ENCODE measurements around the gene FBLN2. TPM values are rescaled to one million over a fixed set of nuclear protein-coding genes. Genes with fewer than 3 reads are reported as not detected.

FBLN2 gene
- total RNA-seq, 4 donors from 2014 or later: 25.3 to 93.8 (median 47.6) TPM

DNA sequence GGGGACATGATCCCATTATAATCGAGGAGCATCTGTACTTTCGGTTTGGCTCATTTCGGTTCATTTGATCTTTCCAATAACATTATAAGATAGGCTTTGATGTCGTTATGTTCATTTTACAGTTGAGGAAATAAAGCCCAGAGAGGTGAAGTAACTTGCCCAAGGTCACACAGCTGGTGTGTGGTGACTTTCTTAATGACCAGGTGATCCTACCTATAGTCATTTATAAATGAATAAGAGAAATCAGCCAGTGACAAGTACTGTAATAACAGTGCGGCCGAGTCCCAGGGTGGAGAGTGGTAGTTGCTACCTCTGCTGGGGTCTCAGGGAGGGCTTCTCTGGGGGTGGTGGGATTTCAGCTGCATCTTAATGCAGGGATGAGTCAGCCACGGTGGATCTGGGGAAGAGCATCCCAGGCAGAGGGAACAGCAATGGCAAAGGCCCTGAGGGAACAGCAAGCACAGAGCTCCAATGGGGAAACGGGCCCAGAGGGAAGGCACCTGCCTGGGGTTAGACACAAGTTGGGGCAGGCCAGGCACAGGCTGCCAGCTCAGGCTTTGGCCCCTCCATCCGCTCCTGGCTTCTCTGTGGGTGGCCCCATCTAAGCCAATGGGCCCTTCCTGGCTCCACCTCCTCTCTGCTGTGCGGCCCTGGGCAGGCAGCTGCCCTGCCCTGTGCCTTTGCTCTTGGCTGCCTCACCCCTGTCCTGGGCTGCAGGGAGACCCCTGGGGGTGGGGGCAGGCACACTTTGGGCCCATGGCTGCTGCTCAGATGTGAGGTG is 1.1 kb upstream of the FBLN2 start:
- H3K36me3 ChIP-seq: no peaks in the 10 kb centered on the region
- no peaks in the 10 kb centered on the region for H3K9me3 ChIP-seq
- no peak for DNase-seq (ENCODE audit: low spot score in 2 of 2)
- peaks cover 66% of the 10 kb centered on the region for H3K4me1 ChIP-seq
- 80% methylated on average over 8 of the region's 10 CpGs for WGBS
- H3K27me3 ChIP-seq: peaks cover 7% of the 10 kb centered on the region
- no peak overlapping the region for H3K4me3 ChIP-seq
- TF ChIP-seq EP300 (IDR thresholded peaks at IDR 0.05): no peak
- no peak for TF ChIP-seq POLR2AphosphoS5 (IDR thresholded peaks at IDR 0.05)
- TF ChIP-seq, protein P1, sequence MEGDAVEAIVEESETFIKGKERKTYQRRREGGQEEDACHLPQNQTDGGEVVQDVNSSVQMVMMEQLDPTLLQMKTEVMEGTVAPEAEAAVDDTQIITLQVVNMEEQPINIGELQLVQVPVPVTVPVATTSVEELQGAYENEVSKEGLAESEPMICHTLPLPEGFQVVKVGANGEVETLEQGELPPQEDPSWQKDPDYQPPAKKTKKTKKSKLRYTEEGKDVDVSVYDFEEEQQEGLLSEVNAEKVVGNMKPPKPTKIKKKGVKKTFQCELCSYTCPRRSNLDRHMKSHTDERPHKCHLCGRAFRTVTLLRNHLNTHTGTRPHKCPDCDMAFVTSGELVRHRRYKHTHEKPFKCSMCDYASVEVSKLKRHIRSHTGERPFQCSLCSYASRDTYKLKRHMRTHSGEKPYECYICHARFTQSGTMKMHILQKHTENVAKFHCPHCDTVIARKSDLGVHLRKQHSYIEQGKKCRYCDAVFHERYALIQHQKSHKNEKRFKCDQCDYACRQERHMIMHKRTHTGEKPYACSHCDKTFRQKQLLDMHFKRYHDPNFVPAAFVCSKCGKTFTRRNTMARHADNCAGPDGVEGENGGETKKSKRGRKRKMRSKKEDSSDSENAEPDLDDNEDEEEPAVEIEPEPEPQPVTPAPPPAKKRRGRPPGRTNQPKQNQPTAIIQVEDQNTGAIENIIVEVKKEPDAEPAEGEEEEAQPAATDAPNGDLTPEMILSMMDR (IDR thresholded peaks at IDR 0.05): no peak
- no peak for TF ChIP-seq POLR2A (IDR thresholded peaks at IDR 0.05)
- H3K27ac ChIP-seq: peak overlapping the region; percentile 89

DNA sequence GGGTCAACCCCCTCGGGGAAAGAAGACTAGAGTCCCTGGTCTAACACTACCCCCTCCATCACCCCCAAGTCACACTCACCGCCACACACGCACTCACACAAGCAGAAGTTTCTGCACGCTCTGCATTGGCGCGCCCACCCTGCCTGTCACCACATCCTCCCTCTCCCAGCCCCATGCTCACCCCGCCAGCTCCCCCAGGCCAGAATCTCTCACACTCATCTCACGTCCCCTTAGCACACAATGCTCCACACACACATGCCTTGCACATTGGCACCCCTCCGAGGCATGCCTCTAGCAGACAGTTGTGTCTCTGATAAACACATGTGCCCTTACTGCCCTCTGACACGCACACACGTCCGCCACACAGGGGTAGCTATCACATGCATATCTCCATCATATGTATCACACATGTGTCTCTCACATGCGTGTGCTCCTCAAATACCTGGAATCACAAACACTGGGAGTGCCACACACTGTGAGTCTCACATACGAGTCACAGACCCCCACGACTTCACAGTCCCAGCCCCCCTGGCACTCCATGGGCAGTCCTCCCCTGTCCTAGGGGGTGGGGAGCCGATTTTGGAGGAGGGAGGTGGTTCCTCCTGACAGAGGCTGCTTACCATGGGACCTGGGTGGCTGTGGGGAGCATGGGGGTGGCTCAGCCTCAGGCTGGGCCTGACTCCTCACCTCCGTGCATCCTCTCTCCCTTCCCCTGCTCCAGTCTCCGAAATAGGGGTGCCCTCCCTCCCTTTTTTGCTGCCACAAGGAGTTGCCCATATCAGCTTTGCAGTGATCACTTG is 898 bp downstream of the FBLN2 start:
- no peaks in the 10 kb centered on the region for H3K36me3 ChIP-seq
- H3K9me3 ChIP-seq: no peaks in the 10 kb centered on the region
- TF ChIP-seq POLR2AphosphoS5 (IDR thresholded peaks at IDR 0.05): no peak
- no peak for TF ChIP-seq POLR2A (IDR thresholded peaks at IDR 0.05)
- TF ChIP-seq, protein P1 (IDR thresholded peaks at IDR 0.05): no peak
- no peak for TF ChIP-seq EP300 (IDR thresholded peaks at IDR 0.05)
- peak overlapping the region; percentile 63 for H3K4me3 ChIP-seq
- no peak for DNase-seq (ENCODE audit: low spot score in 2 of 2)
- H3K27me3 ChIP-seq: peaks cover 7% of the 10 kb centered on the region
- peak overlapping the region; percentile 89 for H3K27ac ChIP-seq
- H3K4me1 ChIP-seq: peaks cover 61% of the 10 kb centered on the region
- 49% methylated on average over 18 of the region's 18 CpGs for WGBS

DNA sequence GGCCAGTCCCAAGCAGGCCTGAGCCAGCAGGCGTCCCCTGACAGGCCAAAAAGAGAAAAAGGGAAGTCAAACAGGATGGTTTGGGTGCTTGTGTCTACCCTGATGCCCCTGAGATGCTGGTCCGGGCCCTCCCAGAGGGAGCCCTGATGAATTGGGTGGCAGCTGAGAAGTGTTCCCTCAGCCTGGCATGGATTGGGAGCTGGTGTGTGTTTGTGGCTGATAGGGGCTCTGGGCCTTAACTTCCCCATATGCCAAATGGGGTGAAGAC is 1.4 kb downstream of the FBLN2 start:
- peaks cover 7% of the 10 kb centered on the region for H3K27me3 ChIP-seq

DNA sequence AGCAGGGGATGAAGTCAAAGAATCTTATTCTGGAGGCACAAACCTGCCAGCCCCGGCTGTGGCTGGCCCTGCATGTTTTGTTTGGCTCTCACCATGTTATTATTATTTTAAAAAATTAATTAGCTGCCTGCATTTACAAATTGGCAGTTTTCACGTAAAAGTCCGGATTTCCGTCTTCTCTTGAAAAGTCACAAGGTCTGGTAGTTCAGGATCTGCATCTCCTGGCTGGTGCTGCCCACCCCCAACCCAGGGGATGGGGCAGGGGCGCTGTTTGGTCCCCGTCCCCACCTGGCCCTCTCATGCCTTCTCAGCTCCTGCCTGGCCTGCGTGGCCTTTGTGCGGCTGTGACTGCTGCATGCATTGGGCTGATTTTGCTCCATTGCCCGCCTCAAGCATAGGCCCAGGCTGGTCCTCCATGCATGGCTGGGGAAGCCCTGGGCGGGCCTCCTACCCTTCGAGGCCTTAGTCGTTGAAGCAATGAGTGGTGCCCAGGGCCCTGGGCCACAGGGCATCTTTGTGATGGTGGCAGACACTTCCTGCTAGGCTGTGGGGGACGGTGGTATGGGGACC is 2.0 kb downstream of the FBLN2 start:
- H3K4me1 ChIP-seq: peaks cover 63% of the 10 kb centered on the region

More for the DNA sequence above, 1.4 kb downstream of the FBLN2 start:
- H3K9me3 ChIP-seq: no peaks in the 10 kb centered on the region
- TF ChIP-seq, protein P1 (IDR thresholded peaks at IDR 0.05): no peak
- TF ChIP-seq POLR2AphosphoS5 (IDR thresholded peaks at IDR 0.05) (no peak), POLR2A (IDR thresholded peaks at IDR 0.05) (no peak), EP300 (IDR thresholded peaks at IDR 0.05) (no peak)
- peaks cover 60% of the 10 kb centered on the region for H3K4me1 ChIP-seq
- WGBS: 25% methylated on average over 2 of the region's 2 CpGs
- no peaks in the 10 kb centered on the region for H3K36me3 ChIP-seq
- no peak for DNase-seq (ENCODE audit: low spot score in 2 of 2)
- peak overlapping the region; percentile 89 for H3K27ac ChIP-seq
- H3K4me3 ChIP-seq: peak overlapping the region; percentile 63

More for the DNA sequence above, 2.0 kb downstream of the FBLN2 start:
- peaks cover 7% of the 10 kb centered on the region for H3K27me3 ChIP-seq
- TF ChIP-seq, protein P1 (IDR thresholded peaks at IDR 0.05): no peak
- TF ChIP-seq POLR2AphosphoS5 (IDR thresholded peaks at IDR 0.05): no peak
- no peak for TF ChIP-seq EP300 (IDR thresholded peaks at IDR 0.05)
- TF ChIP-seq POLR2A (IDR thresholded peaks at IDR 0.05): no peak
- no peak for DNase-seq (ENCODE audit: low spot score in 2 of 2)
- no peaks in the 10 kb centered on the region for H3K36me3 ChIP-seq
- WGBS: 53% methylated on average over 8 of the region's 13 CpGs
- no peak overlapping the region for H3K27ac ChIP-seq
- H3K9me3 ChIP-seq: no peaks in the 10 kb centered on the region
- H3K4me3 ChIP-seq: peak overlapping the region; percentile 63

Measured in suprapubic skin (tissue), 4 donors.